HepG2 (cell line): ENCODE results near the gene SYNJ2. TPM values are rescaled to one million over a fixed set of nuclear protein-coding genes. Genes with fewer than 3 reads are reported as not detected.
A peak's percentile ranks its signal among the peaks of the same experiment; 100 is the strongest.

Source experiments
- ATAC-seq: fragments of 200-7000 bp; cut with Tn5 transposase; 3 replicates; pipeline ENCODE4 v1.9.1; 2020; ENCODE audit warnings: mild to moderate bottlenecking, moderate library complexity
- BruUV-seq: library from RNA; stranded (reverse); fragments of 400-500 nt; replicated peaks from 2 replicates; lab custom pipeline; 2021; lab: Mats Ljungman, UMichigan
- CTCF ChIA-PET: fragments of 300-600 bp; formaldehyde crosslinking; extraction: SDS; loops from one replicate; lab custom pipeline; 2021; ENCODE audit warnings: low total read pairs, inconsistent platforms, low intra/inter-chr PET ratio; lab: Yijun Ruan, JAX
- POLR2A ChIA-PET: fragments of 350-600 bp; sonication (Branson Sonifier 250); formaldehyde crosslinking; loops from one replicate; lab custom pipeline; 2020; ENCODE audit warnings: antibody characterized with exemption, inconsistent platforms; lab: Yijun Ruan, JAX
- DNase-seq: peaks from one replicate; pipeline ENCODE4 v3.0.0-alpha.2; 2015; ENCODE audit warnings: low spot score
- FAIRE-seq: peaks from 3 replicates; lab custom pipeline; 2011; peaks lifted over from hg19 to GRCh38; lab: Jason Lieb, UNC
- H2AFZ ChIP-seq: one replicate; pipeline ENCODE4 v1.6.1; 2011; ENCODE audit warnings: low read length, inconsistent platforms
- H3K27ac ChIP-seq: fragments of 300-600 bp; 3 replicates; pipeline ENCODE4 v1.8.0; 2011; ENCODE audit warnings: mixed run types, mild to moderate bottlenecking, mixed read lengths, low read length, inconsistent platforms; ENCODE audit not compliant: insufficient read depth; ENCODE audit errors: extremely low read length
- H3K27me3 ChIP-seq, 2 experiments: fragments of 200-600 bp in 1 of 2; 2 replicates in 1 of 2; 3 replicates in 1 of 2; pipeline versions ENCODE4 v1.6.0 to v1.8.0; 2011; ENCODE audit warnings: low read length in 2 of 2, mild to moderate bottlenecking in 2 of 2, moderate library complexity in 2 of 2, inconsistent platforms in 1 of 2; ENCODE audit not compliant: insufficient read depth in 2 of 2, control insufficient read depth in 1 of 2
- H3K36me3 ChIP-seq, 2 experiments: fragments of 200-600 bp in 1 of 2; replicated peaks in 1 of 2; 2 replicates in 1 of 2; 3 replicates in 1 of 2; pipeline versions ENCODE4 v1.5.1 to v1.8.0; 2011; ENCODE audit warnings: low read length in 2 of 2, inconsistent platforms in 1 of 2; ENCODE audit not compliant: insufficient read depth in 2 of 2, control insufficient read depth in 1 of 2
- H3K4me1 ChIP-seq: 2 replicates; pipeline ENCODE4 v1.5.1; 2012; ENCODE audit warnings: low read length, inconsistent platforms; ENCODE audit not compliant: insufficient read depth
- H3K4me2 ChIP-seq: 2 replicates; pipeline ENCODE4 v1.6.0; 2011; ENCODE audit warnings: low read depth, low read length, inconsistent platforms
- H3K4me3 ChIP-seq, 3 experiments: fragments of 200-600 bp in 1 of 3; sonication (generic), shearing (Covaris generic) in 1 of 3; replicated peaks in 1 of 3; 2 replicates each; pipeline ENCODE4 v1.5.1; 2011 to 2016; ENCODE audit warnings: low read length in 3 of 3, inconsistent platforms in 2 of 3, low read depth in 2 of 3, mild to moderate bottlenecking in 2 of 3, control low read depth in 1 of 3, mixed read lengths in 1 of 3; ENCODE audit not compliant: insufficient read depth in 1 of 3
- H3K79me2 ChIP-seq: one replicate; pipeline ENCODE4 v1.6.1; 2011; ENCODE audit warnings: low read length, inconsistent platforms; ENCODE audit not compliant: insufficient read depth
- H3K9ac ChIP-seq: 2 replicates; pipeline ENCODE4 v1.6.0; 2011; ENCODE audit warnings: mild to moderate bottlenecking, low read depth, low read length, inconsistent platforms; ENCODE audit not compliant: insufficient read depth
- H3K9me3 ChIP-seq: 2 replicates; pipeline ENCODE4 v1.5.1; 2012; ENCODE audit warnings: mild to moderate bottlenecking, low read length
- H4K20me1 ChIP-seq: 2 replicates; pipeline ENCODE4 v1.6.0; 2011; ENCODE audit warnings: inconsistent platforms, mild to moderate bottlenecking, low read length, moderate library complexity; ENCODE audit not compliant: insufficient read depth
- ATF7 ChIP-seq, 2 experiments: fragments of 450-650 bp in 1 of 2; sonication (generic) in 1 of 2; formaldehyde crosslinking in 1 of 2; IDR thresholded peaks; 2 replicates each; pipeline versions ENCODE4 v1.4.0 to v1.6.1; 2016 to 2020; ENCODE audit warnings: antibody characterized with exemption in 1 of 2, mild to moderate bottlenecking in 1 of 2, missing genetic modification reagents in 1 of 2
- BATF2 ChIP-seq: sonication (generic); formaldehyde crosslinking; IDR thresholded peaks from 2 replicates; pipeline ENCODE4 v1.8.0; 2022; ENCODE audit warnings: mild to moderate bottlenecking, missing genetic modification reagents, moderate library complexity
- FOSL2 ChIP-seq: sonication (generic); formaldehyde crosslinking; IDR thresholded peaks from 2 replicates; pipeline ENCODE4 v1.4.0; 2020; ENCODE audit warnings: missing genetic modification reagents
- GLI4 ChIP-seq: sonication (generic); formaldehyde crosslinking; IDR thresholded peaks from 2 replicates; pipeline ENCODE4 v1.5.1; 2020; ENCODE audit warnings: missing genetic modification reagents, mild to moderate bottlenecking, moderate library complexity, borderline replicate concordance
- GLMP ChIP-seq: sonication (generic); formaldehyde crosslinking; IDR thresholded peaks from 2 replicates; pipeline ENCODE4 v1.9.0; 2021; ENCODE audit warnings: missing genetic modification reagents, mild to moderate bottlenecking, borderline replicate concordance
- HNF4A ChIP-seq: sonication (generic); formaldehyde crosslinking; IDR thresholded peaks from 2 replicates; pipeline ENCODE4 v1.4.0; 2020; ENCODE audit warnings: missing genetic modification reagents
- JUN ChIP-seq: sonication (generic); formaldehyde crosslinking; IDR thresholded peaks from 2 replicates; pipeline ENCODE4 v1.4.0; 2020; ENCODE audit warnings: mild to moderate bottlenecking, missing genetic modification reagents
- NFYB ChIP-seq: sonication (generic); formaldehyde crosslinking; IDR thresholded peaks from 2 replicates; pipeline ENCODE4 v1.4.0; 2020; ENCODE audit warnings: missing genetic modification reagents
- NRL ChIP-seq: sonication (generic); formaldehyde crosslinking; IDR thresholded peaks from 2 replicates; pipeline ENCODE4 v1.5.0; 2020; ENCODE audit warnings: missing genetic modification reagents, mild to moderate bottlenecking, moderate library complexity, borderline replicate concordance
- PITX1 ChIP-seq: sonication (generic); formaldehyde crosslinking; IDR thresholded peaks from 2 replicates; pipeline ENCODE4 v1.5.1; 2020; ENCODE audit warnings: mild to moderate bottlenecking, missing genetic modification reagents
- RBM22 ChIP-seq: fragments of 200-400 bp; formaldehyde crosslinking; optimal IDR thresholded peaks from 2 replicates; pipeline ENCODE3; 2017; ENCODE audit warnings: mild to moderate bottlenecking, low read length, moderate library complexity
- SMAD1 ChIP-seq: sonication (generic); formaldehyde crosslinking; IDR thresholded peaks from 2 replicates; pipeline ENCODE4 v1.4.0; 2020; ENCODE audit warnings: missing genetic modification reagents, low read depth, mild to moderate bottlenecking, borderline replicate concordance
- THAP11 ChIP-seq: IDR thresholded peaks from 2 replicates; pipeline ENCODE4 v1.6.1; 2016; ENCODE audit warnings: missing biosample characterization, missing genetic modification reagents
- U2AF1 ChIP-seq: fragments of 200-400 bp; formaldehyde crosslinking; optimal IDR thresholded peaks from 2 replicates; pipeline ENCODE3; 2017; ENCODE audit warnings: mild to moderate bottlenecking, low read depth, low read length
- ZNF660 ChIP-seq: sonication (generic); formaldehyde crosslinking; IDR thresholded peaks from 2 replicates; pipeline ENCODE4 v1.5.1; 2020; ENCODE audit warnings: mild to moderate bottlenecking, low read depth, missing genetic modification reagents, borderline replicate concordance
- ZNF687 ChIP-seq: sonication (generic); formaldehyde crosslinking; IDR thresholded peaks from 2 replicates; pipeline ENCODE4 v1.5.1; 2020; ENCODE audit warnings: mild to moderate bottlenecking, missing genetic modification reagents, moderate library complexity
- ZNF747 ChIP-seq: sonication (generic); formaldehyde crosslinking; IDR thresholded peaks from 2 replicates; pipeline ENCODE4 v1.8.1; 2023; ENCODE audit warnings: missing genetic modification reagents, mild to moderate bottlenecking, borderline replicate concordance
- ZNF781 ChIP-seq: sonication (generic); formaldehyde crosslinking; IDR thresholded peaks from 2 replicates; pipeline ENCODE4 v1.5.1; 2020; ENCODE audit warnings: borderline replicate concordance, mild to moderate bottlenecking, missing genetic modification reagents; ENCODE audit errors: not compliant biosample characterization
- WGBS: methylation state at CpG from one replicate; pipeline ENCODE4 v1.1.6; 2017; ENCODE audit warnings: low lambda C conversion rate; 5-methylcytosine and 5-hydroxymethylcytosine counted together
- in situ Hi-C: cut with HindIII; loops from 2 replicates; pipeline ENCODE4 v1.10.0; 2017; ENCODE audit warnings: low pct_unique_long_range_greater_than_20kb; ENCODE audit not compliant: extremely low pct_ligation_motif_present
- intact Hi-C: fragments of 100-400 bp; cut with micrococcal nuclease; formaldehyde crosslinking; loops from one replicate; pipeline ENCODE4 v1.10.0; 2022; ENCODE audit not compliant: unreplicated experiment
- polyA plus RNA-seq, 8 experiments: library from polyadenylated mRNA; depleted of rRNA in 3 of 8; stranded (reverse) in 7 of 8; unstranded in 1 of 8; fragments of >200 nt; fragmentation: Illumina TruSeq in 4 of 8; extraction: Trizol in 4 of 8; gene quantifications; 2 replicates each; pipeline versions ENCODE4 v1.2.1 to v1.2.3, GENCODE V29; 2011 to 2016; ENCODE audit warnings: low read depth in 4 of 8, missing spikeins in 1 of 8, mixed read lengths in 1 of 8; ENCODE audit not compliant: insufficient read depth in 1 of 8
- total RNA-seq, 5 experiments: library from RNA; depleted of rRNA; stranded (reverse); fragments of >200 nt; fragmentation: Illumina TruSeq; extraction: Trizol; gene quantifications; 2 replicates each; pipeline ENCODE4 v1.2.3, GENCODE V29; 2016; ENCODE audit warnings: low read depth in 1 of 5

SYNJ2 gene
- total and polyA plus RNA-seq, 2 of the 13 experiments (the other 11 are each of a cell fraction or from before 2014, with no cell fraction given): 39.1 to 57.6 TPM

GRCh38 chr6:157952861-157953351 lies 28.8 kb upstream of the SYNJ2 start:
- POLR2A ChIA-PET: interaction anchor here (0.7 to 3.5 kb wide), 11 partner anchors 10 to 629 kb away, joined by 4 to 48 read pairs (median 9); partner anchors contain the start of gene SYNJ2
- CTCF ChIA-PET: interaction anchor here (1.6 kb wide), 1 partner anchor 119 kb away, joined by 4 read pairs; no protein-coding TSS in a partner anchor
- H2AFZ ChIP-seq: no peak overlapping the region
- H3K27me3 ChIP-seq: no peaks in the 10 kb centered on the region; a peak in 1 of 5 replicates
- peaks cover 4% of the 10 kb centered on the region for H3K9me3 ChIP-seq
- no peaks in the 10 kb centered on the region for H4K20me1 ChIP-seq
- ATAC-seq (peak; percentile 22), DNase-seq (peak; percentile 36), FAIRE-seq (no peak)
- no peak overlapping the region for H3K9ac ChIP-seq
- H3K27ac ChIP-seq: no peak overlapping the region
- H3K4me2 ChIP-seq: peak overlapping the region; percentile 96
- in situ Hi-C loops: no loop called here
- peaks cover 50% of the 10 kb centered on the region for H3K4me1 ChIP-seq
- H3K4me3 ChIP-seq: peak overlapping the region in 1 of 3 experiments; percentile 72; a peak in 1 of 6 replicates
- no TSS peak for BruUV-seq
- intact Hi-C loops: loop anchor here (5.0 to 10.0 kb wide), 2 partner anchors 122 to 196 kb away; no protein-coding TSS in a partner anchor
- no peaks in the 10 kb centered on the region for H3K79me2 ChIP-seq
- 63% methylated on average over 7 of the region's 7 CpGs for WGBS
- H3K36me3 ChIP-seq: no peaks in the 10 kb centered on the region
- TF ChIP-seq THAP11 (CRISPR knock-in tag): no peak
- no peak for TF ChIP-seq GLI4 (CRISPR knock-in tag)
- no peak for TF ChIP-seq HNF4A (CRISPR knock-in tag)
- no peak for TF ChIP-seq ZNF687 (CRISPR knock-in tag)
- no peak for TF ChIP-seq SMAD1
- TF ChIP-seq U2AF1: no peak
- TF ChIP-seq ATF7 (IDR thresholded peaks at IDR 0.05): no peak
- TF ChIP-seq ATF7 (CRISPR knock-in tag; IDR thresholded peaks at IDR 0.05): peak; percentile 28; the same call in 1 of the 2 replicates
- no peak for TF ChIP-seq RBM22
- TF ChIP-seq ZNF781 (CRISPR knock-in tag): no peak
- no peak for TF ChIP-seq PITX1
- no peak for TF ChIP-seq NFYB (CRISPR knock-in tag)
- TF ChIP-seq BATF2 (CRISPR knock-in tag): no peak
- TF ChIP-seq FOSL2 (CRISPR knock-in tag): peak; percentile 83
- TF ChIP-seq GLMP: no peak
- TF ChIP-seq JUN (CRISPR knock-in tag): no peak
- TF ChIP-seq ZNF747 (CRISPR knock-in tag): no peak
- no peak for TF ChIP-seq NRL (CRISPR knock-in tag)
- no peak for TF ChIP-seq ZNF660 (CRISPR knock-in tag)
